Adrenal gland (tissue), 12 donors: ENCODE results near the gene USP49. TPM values are rescaled to one million over a fixed set of nuclear protein-coding genes. Genes with fewer than 3 reads are reported as not detected.

ENCODE experiments used
- DNase-seq, 7 donors: peaks; one replicate each; pipeline ENCODE4 v3.0.0-alpha.2; 2019 to 2020
- H3K27ac ChIP-seq, 5 donors: fragments of 200-600 bp; sonication (generic) in 4 of 5; 1 replicate in 3 of 5; 2 replicates in 2 of 5; pipeline versions ENCODE4 v1.5.1 to v1.8.0; 2016 to 2020; ENCODE audit warnings: mild to moderate bottlenecking in 1 of 5
- H3K27me3 ChIP-seq: fragments of 200-600 bp; 2 replicates; pipeline ENCODE4 v1.8.0; 2021
- H3K36me3 ChIP-seq, 2 donors: fragments of 200-600 bp; replicated peaks in 1 of 2; 1 replicate in 1 of 2; 2 replicates in 1 of 2; pipeline versions ENCODE4 v1.5.1 to v1.8.0; 2018 to 2022
- H3K4me1 ChIP-seq, 2 donors: fragments of 200-600 bp; replicated peaks in 1 of 2; 1 replicate in 1 of 2; 2 replicates in 1 of 2; pipeline versions ENCODE4 v1.5.1 to v1.8.0; 2018 to 2021
- H3K4me3 ChIP-seq, 4 donors: fragments of 200-600 bp; sonication (generic) in 3 of 4; one replicate each; pipeline ENCODE4 v1.5.1; 2016 to 2018
- H3K9me3 ChIP-seq, 3 donors: fragments of 200-600 bp; sonication (generic) in 1 of 3; replicated peaks in 1 of 3; 1 replicate in 2 of 3; 2 replicates in 1 of 3; pipeline versions ENCODE4 v1.5.1 to v1.8.0; 2016 to 2021
- CTCF ChIP-seq, 6 experiments: fragments of 450-650 bp in 4 of 6; fragments of 200-600 bp in 2 of 6; sonication (generic) in 1 of 6; IDR thresholded peaks; 1 replicate in 5 of 6; 2 replicates in 1 of 6; pipeline versions ENCODE4 v1.5.1 to v1.8.0; 2016 to 2021; ENCODE audit warnings: antibody characterized with exemption in 6 of 6, mild to moderate bottlenecking in 2 of 6, moderate library complexity in 1 of 6
- POLR2A ChIP-seq, 2 donors: fragments of 450-650 bp; IDR thresholded peaks; one replicate each; pipeline ENCODE4 v1.6.1; 2017; ENCODE audit warnings: antibody characterized with exemption in 2 of 2, mild to moderate bottlenecking in 2 of 2, moderate library complexity in 1 of 2
- WGBS, 4 donors: extraction: QIAGEN DNeasy Blood & Tissue Kit in 2 of 4; methylation state at CpG; one replicate each; pipeline versions ENCODE4 v1.1.5 to v1.1.7; 2013 to 2017; 5-methylcytosine and 5-hydroxymethylcytosine counted together
- intact Hi-C, 2 donors: fragments of 100-400 bp; cut with DNase I; formaldehyde crosslinking; loops; one replicate each; pipeline versions ENCODE4 v1.14.1 to v1.15.0; 2022 to 2023
- polyA plus RNA-seq, 3 donors: library from polyadenylated mRNA; stranded (reverse); fragments of 200-250 nt in 2 of 3; fragments of 350-450 nt in 1 of 3; fragmentation: Illumina TruSeq in 1 of 3; extraction: RNeasy Lipid Tissue Mini Kit (QIAGEN cat#74804) in 1 of 3; gene quantifications; one replicate each; pipeline ENCODE4 v1.2.3, GENCODE V29; 2013 to 2014
- total RNA-seq, 9 donors: library from RNA; depleted of rRNA in 4 of 9; stranded (reverse); fragments of >200 nt in 4 of 9; fragments of 120-200 nt in 1 of 9; fragmentation: NEBNext Ultra II Directional in 1 of 9; extraction: Animal tissue kit (Norgen Biotek cat#: 25700) in 1 of 9; gene quantifications; one replicate each; pipeline versions ENCODE4 v1.1.0 to v1.2.4, GENCODE V29; 2013 to 2023
- donor health status: healthy with polysubstance abuse.
- donor health status: Bipolar disorder and iron deficiency.
- donor health status: DM: yes; HTN: yes; CAD: no.
- donor health status: DM: no; HTN: no; CAD: no.
- donor health status: DM: no; HTN: no; CAD: no.
- donor health status: DM: yes; HTN: yes; CAD: no.

Gene USP49
- total and polyA plus RNA-seq, 12 donors, result 1.5 to 6.2 (median 3.4) TPM

- no peaks in the 10 kb centered on the region for H3K9me3 ChIP-seq
- peaks cover 44 to 50% of the 10 kb centered on the region in 2 donors for H3K4me1 ChIP-seq
- TF ChIP-seq CTCF (IDR thresholded peaks at IDR 0.05), result no peak
- TF ChIP-seq POLR2A (IDR thresholded peaks at IDR 0.05), result peak in 1 of 2 donors; percentile 78
- peak overlapping the region; percentile 20 to 87 (median 76) for H3K27ac ChIP-seq
- no peaks in the 10 kb centered on the region for H3K27me3 ChIP-seq
- DNase-seq, result peak; percentile 25 to 83 (median 73)
- peaks cover 0 to 13% of the 10 kb centered on the region in 2 donors for H3K36me3 ChIP-seq
- no peak overlapping the region for H3K4me3 ChIP-seq
- intact Hi-C loops, result no loop called here
- 20 to 32% (median 26%) methylated on average over 4 of the region's 4 CpGs for WGBS, 4 donors
These were observed 22.4 kb upstream of the USP49 start for GRCh38 chr6:41917528-41917927.

GRCh38 chr6:41914869-41915530 lies 19.8 kb upstream of the USP49 start:
- intact Hi-C loops, result no loop called here
- H3K27ac ChIP-seq, result peak overlapping the region in 3 of 5 donors; percentile 2 to 32 (median 18)
- H3K36me3 ChIP-seq, result peaks cover 0 to 25% of the 10 kb centered on the region in 2 donors
- H3K9me3 ChIP-seq, result no peaks in the 10 kb centered on the region
- H3K27me3 ChIP-seq, result no peaks in the 10 kb centered on the region
- WGBS, 4 donors, result 93 to 98% (median 95%) methylated on average over 4 of the region's 4 CpGs
- no peak for TF ChIP-seq CTCF (IDR thresholded peaks at IDR 0.05)
- no peak for TF ChIP-seq POLR2A (IDR thresholded peaks at IDR 0.05)
- peaks cover 32 to 37% of the 10 kb centered on the region in 2 donors for H3K4me1 ChIP-seq
- DNase-seq, result no peak
- H3K4me3 ChIP-seq, result no peak overlapping the region

- no peak for TF ChIP-seq CTCF (IDR thresholded peaks at IDR 0.05)
- TF ChIP-seq POLR2A (IDR thresholded peaks at IDR 0.05), result no peak
These were observed 19.2 kb upstream of the USP49 start for GRCh38 chr6:41914343-41914742.

GRCh38 chr6:41909727-41910126 lies 14.6 kb upstream of the USP49 start:
- Histone ChIP-seq H3K27me3 (no peaks in the 10 kb centered on the region), H3K4me1 (peaks cover 6 to 8% of the 10 kb centered on the region in 2 donors), H3K9me3 (no peaks in the 10 kb centered on the region), H3K4me3 (no peak overlapping the region), H3K27ac (no peak overlapping the region), H3K36me3 (peaks cover 0 to 59% of the 10 kb centered on the region in 2 donors)
- intact Hi-C loops, result no loop called here
- TF ChIP-seq POLR2A (IDR thresholded peaks at IDR 0.05), result no peak
- TF ChIP-seq CTCF (IDR thresholded peaks at IDR 0.05), result no peak
- no peak for DNase-seq
- whole genome bisulfite sequencing, 4 donors, result 93 to 100% (median 98%) methylated on average over 1 of the region's 1 CpG

More at GRCh38 chr6:41914343-41914742, 19.2 kb upstream of the USP49 start:
- Histone ChIP-seq H3K9me3 (no peaks in the 10 kb centered on the region), H3K4me3 (no peak overlapping the region), H3K4me1 (peaks cover 27 to 30% of the 10 kb centered on the region in 2 donors), H3K27me3 (no peaks in the 10 kb centered on the region), H3K27ac (peak overlapping the region in 1 of 5 donors; percentile 50), H3K36me3 (peaks cover 0 to 25% of the 10 kb centered on the region in 2 donors)
- DNase-seq, result no peak
- intact Hi-C loops, result no loop called here
- 59 to 82% (median 65%) methylated on average over 2 of the region's 2 CpGs for WGBS, 4 donors
